ENCODE results near the gene ASTN2.

- TF ChIP-seq CTCF (conservative IDR thresholded peaks at IDR 0.05; ENCODE audit: low read length) (no peak), EZH2phosphoT487 (IDR thresholded peaks at IDR 0.05; ENCODE audit: borderline replicate concordance, low read depth, low read length) (no peak)
Measured at GRCh38 chr9:117239428-117239827, 175.4 kb downstream of the ASTN2 start.
